Epithelial cell of proximal tubule (primary cell): ENCODE measurements around the gene THOC5. TPM values are rescaled to one million over a fixed set of nuclear protein-coding genes. Genes with fewer than 3 reads are reported as not detected.
"Not testable (repeated sequence)": the region's sequence is repeated elsewhere in the genome, so short reads cannot be mapped to it uniquely, and the experiment has no call there.

Source experiments
- DNase-seq: peaks from one replicate; pipeline ENCODE4 v3.0.0-alpha.2; 2011; ENCODE audit warnings: low read depth
- H3K4me3 ChIP-seq: 2 replicates; pipeline ENCODE4 v1.5.1; 2011; ENCODE audit warnings: low read depth, mild to moderate bottlenecking, low read length
- total RNA-seq: library from RNA; depleted of rRNA; stranded (reverse); fragments of >200 nt; gene quantifications from 2 replicates; pipeline ENCODE4 v1.2.3, GENCODE V29; 2015
- TF ChIP-seq, protein P1 (sequence below): conservative IDR thresholded peaks from 2 replicates; pipeline ENCODE4 v1.5.1; 2012; ENCODE audit warnings: low read depth, mild to moderate bottlenecking, low read length

The THOC5 gene
- total RNA-seq, 1 donor from 2014 or later = 48.5 TPM

GRCh38 chr22:29555065-29555644 lies 1.6 kb upstream of the THOC5 start:
- H3K4me3 ChIP-seq = no peak overlapping the region
- TF ChIP-seq, protein P1, sequence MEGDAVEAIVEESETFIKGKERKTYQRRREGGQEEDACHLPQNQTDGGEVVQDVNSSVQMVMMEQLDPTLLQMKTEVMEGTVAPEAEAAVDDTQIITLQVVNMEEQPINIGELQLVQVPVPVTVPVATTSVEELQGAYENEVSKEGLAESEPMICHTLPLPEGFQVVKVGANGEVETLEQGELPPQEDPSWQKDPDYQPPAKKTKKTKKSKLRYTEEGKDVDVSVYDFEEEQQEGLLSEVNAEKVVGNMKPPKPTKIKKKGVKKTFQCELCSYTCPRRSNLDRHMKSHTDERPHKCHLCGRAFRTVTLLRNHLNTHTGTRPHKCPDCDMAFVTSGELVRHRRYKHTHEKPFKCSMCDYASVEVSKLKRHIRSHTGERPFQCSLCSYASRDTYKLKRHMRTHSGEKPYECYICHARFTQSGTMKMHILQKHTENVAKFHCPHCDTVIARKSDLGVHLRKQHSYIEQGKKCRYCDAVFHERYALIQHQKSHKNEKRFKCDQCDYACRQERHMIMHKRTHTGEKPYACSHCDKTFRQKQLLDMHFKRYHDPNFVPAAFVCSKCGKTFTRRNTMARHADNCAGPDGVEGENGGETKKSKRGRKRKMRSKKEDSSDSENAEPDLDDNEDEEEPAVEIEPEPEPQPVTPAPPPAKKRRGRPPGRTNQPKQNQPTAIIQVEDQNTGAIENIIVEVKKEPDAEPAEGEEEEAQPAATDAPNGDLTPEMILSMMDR = no peak
- DNase-seq = no peak

GRCh38 chr22:29552357-29552756 lies 1.2 kb downstream of the THOC5 start:
- DNase-seq, H3K4me3 ChIP-seq: not testable (repeated sequence)

- TF ChIP-seq, protein P1 = no peak
Observed at GRCh38 chr22:29550005-29550404, 3.6 kb downstream of the THOC5 start.

GRCh38 chr22:29545045-29545444 lies 8.5 kb downstream of the THOC5 start:
- DNase-seq, H3K4me3 ChIP-seq: not testable (repeated sequence)

More at GRCh38 chr22:29550005-29550404, 3.6 kb downstream of the THOC5 start:
- no peak for DNase-seq
- no peak overlapping the region for H3K4me3 ChIP-seq

DNA sequence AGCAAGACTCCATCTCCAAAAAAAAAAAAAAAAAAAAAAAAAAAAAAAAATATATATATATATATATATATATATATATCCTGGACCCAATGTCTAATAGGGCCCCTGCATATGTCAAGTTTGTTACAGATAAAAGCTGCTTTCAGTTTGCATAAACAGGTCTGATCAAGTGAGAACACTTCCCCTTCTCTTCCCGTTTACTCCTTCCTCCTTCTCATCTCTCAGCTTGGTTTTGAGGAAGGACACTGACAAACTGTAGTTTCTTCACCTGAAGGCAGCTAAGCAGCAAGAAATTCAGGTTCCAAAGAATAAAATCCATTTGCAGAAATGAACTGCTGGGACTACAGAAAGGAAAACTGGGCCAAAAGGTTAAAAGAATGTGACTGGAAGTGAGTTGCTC lies 11.7 kb downstream of the THOC5 start:
- TF ChIP-seq, protein P1 = no peak
- DNase-seq = no peak

DNA sequence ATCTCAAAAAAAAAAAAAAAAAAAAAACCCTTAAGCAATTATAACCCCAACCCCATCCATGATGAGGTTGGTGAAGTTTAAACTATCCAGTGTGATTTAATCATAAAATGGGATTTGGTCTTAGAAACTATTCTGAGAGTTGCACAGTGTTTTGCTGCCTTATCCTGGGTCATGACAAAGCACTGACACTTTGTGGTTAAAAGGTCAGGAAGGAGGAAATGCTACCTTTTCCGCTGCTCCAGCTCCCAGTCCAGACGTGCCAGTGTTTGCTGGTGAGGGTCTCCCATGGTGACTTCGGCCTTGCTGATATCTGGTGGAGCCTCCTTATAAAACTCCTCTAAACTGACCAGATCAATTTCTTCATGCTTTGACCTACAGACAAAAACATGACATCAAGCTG lies 14.5 kb downstream of the THOC5 start:
- DNase-seq = no peak
- H3K4me3 ChIP-seq = no peak overlapping the region
- TF ChIP-seq, protein P1 = no peak

More for the DNA sequence above, 11.7 kb downstream of the THOC5 start:
- no peak overlapping the region for H3K4me3 ChIP-seq

GRCh38 chr22:29536411-29536810 lies 17.1 kb downstream of the THOC5 start:
- H3K4me3 ChIP-seq = no peak overlapping the region
- TF ChIP-seq, protein P1 = no peak
- DNase-seq = no peak

- H3K4me3 ChIP-seq = no peak overlapping the region
- DNase-seq = no peak
- TF ChIP-seq, protein P1 = no peak
Observed at GRCh38 chr22:29531419-29531818, 22.1 kb downstream of the THOC5 start.
